Measurements from ENCODE around the gene LY86. TPM values are rescaled to one million over a fixed set of nuclear protein-coding genes. Genes with fewer than 3 reads are reported as not detected.

LY86 gene
- total and polyA plus RNA-seq, 2 donors (not counting 1 experiment from before 2014, with no cell fraction given), result 68.7 to 90.2 TPM

GRCh38 chr6:6679633-6680032 is 91.1 kb downstream of the LY86 start:
- ATAC-seq (ENCODE audit: low read depth) (no peak), DNase-seq (no peak)
- intact Hi-C loops (cut with micrococcal nuclease), result no loop called here
- CTCF ChIA-PET, result interaction anchor here (0.5 kb wide), 1 partner anchor 935 kb away, joined by 3 read pairs; no protein-coding TSS in a partner anchor
- Histone ChIP-seq H3K27me3 (replicated peaks in 1 of 4; ENCODE audit: control extremely low read depth in 1 of 4, control insufficient read depth in 3 of 4, insufficient read depth in 4 of 4, low read length in 3 of 4) (no peaks in the 10 kb centered on the region), H2AFZ (ENCODE audit: insufficient read depth, low read depth, low read length, poor library complexity, severe bottlenecking) (no peak overlapping the region), H4K20me1 (ENCODE audit: control insufficient read depth, insufficient read depth, low read length, poor library complexity, severe bottlenecking) (no peaks in the 10 kb centered on the region), H3K9ac (ENCODE audit: low read length) (no peak overlapping the region), H3K79me2 (ENCODE audit: control insufficient read depth, insufficient read depth, low read length) (no peaks in the 10 kb centered on the region), H3K27ac (ENCODE audit: low read length in 2 of 2) (no peak overlapping the region), H3K4me1 (ENCODE audit: control insufficient read depth in 2 of 2, insufficient read depth in 2 of 2, low read length in 2 of 2) (peaks cover 7 to 8% of the 10 kb centered on the region in 2 donors), H3K4me2 (replicated peaks; ENCODE audit: low read depth, low read length, poor library complexity, severe bottlenecking) (no peak overlapping the region), H3K36me3 (replicated peaks in 1 of 2; ENCODE audit: control extremely low read depth in 1 of 2, control insufficient read depth in 1 of 2, extremely low read depth in 1 of 2, insufficient read depth in 2 of 2, low read length in 1 of 2) (no peaks in the 10 kb centered on the region), H3K9me3 (ENCODE audit: control extremely low read depth in 1 of 3, control insufficient read depth in 2 of 3, insufficient read depth in 1 of 3, low read length in 2 of 3) (no peaks in the 10 kb centered on the region), H3K4me3 (ENCODE audit: control extremely low read depth in 1 of 5, extremely low read depth in 1 of 5, insufficient read depth in 1 of 5, low read depth in 2 of 5, low read length in 4 of 5) (no peak overlapping the region)
- Mint-ChIP-seq H3K27ac (no peak overlapping the region), H3K4me1 (peaks cover 21% of the 10 kb centered on the region), H3K9me3 (ENCODE audit: insufficient read depth) (no peaks in the 10 kb centered on the region), H3K27me3 (peaks cover 8% of the 10 kb centered on the region), H3K4me3 (no peak overlapping the region)
- whole genome bisulfite sequencing (ENCODE audit: insufficient coverage), result 96% methylated on average over 3 of the region's 5 CpGs
- POLR2A ChIA-PET, result no interaction called here
- TF ChIP-seq EZH2 (IDR thresholded peaks at IDR 0.05; ENCODE audit: borderline replicate concordance, insufficient read depth, low read depth, low read length, poor library complexity, severe bottlenecking), result no peak
- TF ChIP-seq CTCF (IDR thresholded peaks at IDR 0.05), result no peak

- Histone ChIP-seq H3K9me3 (ENCODE audit: control extremely low read depth in 1 of 3, control insufficient read depth in 2 of 3, insufficient read depth in 1 of 3, low read length in 2 of 3) (no peaks in the 10 kb centered on the region), H4K20me1 (ENCODE audit: control insufficient read depth, insufficient read depth, low read length, poor library complexity, severe bottlenecking) (no peaks in the 10 kb centered on the region), H3K27me3 (replicated peaks in 1 of 4; ENCODE audit: control extremely low read depth in 1 of 4, control insufficient read depth in 3 of 4, insufficient read depth in 4 of 4, low read length in 3 of 4) (no peaks in the 10 kb centered on the region), H3K4me1 (ENCODE audit: control insufficient read depth in 2 of 2, insufficient read depth in 2 of 2, low read length in 2 of 2) (peaks cover 7 to 8% of the 10 kb centered on the region in 2 donors), H3K4me2 (replicated peaks; ENCODE audit: low read depth, low read length, poor library complexity, severe bottlenecking) (no peak overlapping the region), H3K27ac (ENCODE audit: low read length in 2 of 2) (no peak overlapping the region), H3K36me3 (replicated peaks in 1 of 2; ENCODE audit: control extremely low read depth in 1 of 2, control insufficient read depth in 1 of 2, extremely low read depth in 1 of 2, insufficient read depth in 2 of 2, low read length in 1 of 2) (no peaks in the 10 kb centered on the region), H2AFZ (ENCODE audit: insufficient read depth, low read depth, low read length, poor library complexity, severe bottlenecking) (no peak overlapping the region), H3K9ac (ENCODE audit: low read length) (no peak overlapping the region), H3K4me3 (ENCODE audit: control extremely low read depth in 1 of 5, extremely low read depth in 1 of 5, insufficient read depth in 1 of 5, low read depth in 2 of 5, low read length in 4 of 5) (no peak overlapping the region), H3K79me2 (ENCODE audit: control insufficient read depth, insufficient read depth, low read length) (no peaks in the 10 kb centered on the region)
- no peak for TF ChIP-seq EZH2 (IDR thresholded peaks at IDR 0.05; ENCODE audit: borderline replicate concordance, insufficient read depth, low read depth, low read length, poor library complexity, severe bottlenecking)
- TF ChIP-seq CTCF (IDR thresholded peaks at IDR 0.05), result no peak
- POLR2A ChIA-PET, result no interaction called here
- Mint-ChIP-seq H3K27me3 (peaks cover 8% of the 10 kb centered on the region), H3K4me1 (peaks cover 25% of the 10 kb centered on the region), H3K9me3 (ENCODE audit: insufficient read depth) (no peaks in the 10 kb centered on the region), H3K27ac (no peak overlapping the region), H3K4me3 (no peak overlapping the region)
- CTCF ChIA-PET, result interaction anchor here (0.8 kb wide), 1 partner anchor 43 kb away, joined by 3 read pairs; no protein-coding TSS in a partner anchor
- DNase-seq, result no peak
- intact Hi-C loops (cut with micrococcal nuclease), result no loop called here
- no peak for ATAC-seq (ENCODE audit: low read depth)
Observed at GRCh38 chr6:6680526-6680925, 92.0 kb downstream of the LY86 start.

All from B cell (primary cell).